ENCODE results near the gene RGS3.

RGS3 gene

DNA sequence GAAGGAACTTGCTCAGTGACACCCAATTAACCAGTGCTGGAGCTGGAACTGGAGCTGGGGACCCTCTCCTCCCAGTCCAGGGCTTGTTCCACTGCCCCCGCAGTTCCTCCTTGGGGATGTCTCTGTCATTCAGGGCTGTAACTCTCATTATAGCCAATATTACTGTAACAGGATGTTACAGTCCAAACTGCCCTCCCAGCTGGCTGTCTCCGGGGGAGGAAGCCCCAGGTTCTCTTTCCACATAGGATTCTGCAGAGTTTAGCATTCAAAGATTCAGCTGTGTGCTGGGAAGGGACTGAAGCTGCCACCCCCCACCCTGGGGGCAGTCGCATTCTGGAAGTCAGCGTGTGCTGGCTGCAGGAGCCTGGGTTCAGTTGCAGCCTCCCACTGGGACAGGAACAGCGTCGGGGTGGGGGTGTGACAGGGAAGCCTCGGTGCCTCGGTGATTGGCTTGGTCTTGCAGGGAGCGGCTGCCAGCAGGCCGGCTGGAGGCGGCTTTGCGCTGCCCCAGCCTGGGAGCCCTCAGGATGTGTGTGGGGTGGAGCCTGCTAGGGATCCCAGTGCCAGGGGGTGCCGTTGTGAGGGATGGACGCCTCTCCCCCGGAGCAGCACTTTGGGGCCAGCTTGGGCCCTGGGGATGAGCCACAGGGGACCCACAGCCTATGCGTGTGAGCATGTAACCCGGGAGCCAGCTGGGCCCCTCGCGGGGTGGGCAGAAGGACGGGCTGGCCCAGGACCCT, 101.1 kb downstream of the RGS3 start:
- no peaks in the 10 kb centered on the region for H3K79me1 ChIP-seq (ENCODE audit: low read length)
- H3K4me1 ChIP-seq (ENCODE audit: control insufficient read depth, low read depth, low read length): no peaks in the 10 kb centered on the region
- H3K27me3 ChIP-seq (ENCODE audit: insufficient read depth, low read length, poor library complexity): no peaks in the 10 kb centered on the region
- H4K8ac ChIP-seq (ENCODE audit: low read depth, low read length): no peak overlapping the region
- H3K4me2 ChIP-seq (ENCODE audit: low read length): peak overlapping the region; percentile 41
- H3K56ac ChIP-seq (ENCODE audit: low read length): peak overlapping the region; percentile 72
- no peak overlapping the region for H3K4me3 ChIP-seq (ENCODE audit: low read length)
- H2BK15ac ChIP-seq (replicated peaks; ENCODE audit: low read depth): no peak overlapping the region
- no peak overlapping the region for H3K27ac ChIP-seq (ENCODE audit: low read depth, low read length)
- no CpG with 5 or more reads among the region's 20 CpGs for WGBS (ENCODE audit: extremely low coverage, insufficient coverage, low lambda C conversion rate)
- peak overlapping the region; percentile 64 for H3K4ac ChIP-seq (ENCODE audit: low read depth, low read length)
- H2AK5ac ChIP-seq (ENCODE audit: low read length): no peak overlapping the region
- H3K18ac ChIP-seq (ENCODE audit: low read length): peak overlapping the region; percentile 31
- no peak overlapping the region for H2BK5ac ChIP-seq (ENCODE audit: low read length)
- DNase-seq: peak; percentile 80
- H3K9ac ChIP-seq (ENCODE audit: low read length): peak overlapping the region; percentile 19
- H3K23ac ChIP-seq (ENCODE audit: low read length): no peak overlapping the region
- no peak overlapping the region for H2BK120ac ChIP-seq (ENCODE audit: low read depth, low read length)
- H3K79me2 ChIP-seq (ENCODE audit: control insufficient read depth, insufficient read depth, low read length): no peaks in the 10 kb centered on the region
- no peaks in the 10 kb centered on the region for H3K36me3 ChIP-seq (ENCODE audit: control insufficient read depth, insufficient read depth, low read length)
- no peak overlapping the region for H4K5ac ChIP-seq (ENCODE audit: low read length)

DNA sequence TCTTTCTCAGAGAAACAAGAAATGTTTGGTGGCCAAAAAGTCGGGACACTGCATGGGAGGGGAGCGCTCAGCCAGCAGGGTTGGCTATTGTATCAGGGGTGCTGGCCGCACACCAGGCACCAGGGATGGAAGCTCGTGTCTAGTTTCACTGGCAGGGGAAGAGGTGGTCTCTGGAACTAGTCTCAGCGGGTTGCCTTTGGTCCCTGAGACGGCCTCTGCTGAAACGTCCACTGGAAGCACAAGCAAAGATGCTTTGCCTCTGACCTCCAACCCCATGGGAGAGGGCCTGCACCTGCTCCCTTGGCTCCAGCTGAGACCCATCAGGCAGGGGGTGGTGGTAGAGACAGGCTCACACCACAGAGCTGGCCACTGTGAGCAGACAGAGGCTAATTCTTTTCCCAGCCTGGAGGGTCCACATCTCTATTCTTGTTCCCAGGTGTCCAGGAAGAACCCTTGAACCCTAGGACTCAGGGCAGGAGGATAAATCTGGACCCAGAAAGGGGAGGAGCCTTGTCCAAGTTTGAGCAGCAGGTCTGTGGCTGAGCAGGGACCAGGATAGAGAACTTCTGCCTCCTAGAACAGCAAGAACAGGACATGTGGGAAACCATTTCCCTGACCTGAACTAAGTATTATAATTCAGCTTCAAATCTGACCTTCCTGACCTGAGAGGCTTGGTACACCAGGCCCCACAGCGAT, 102.6 kb downstream of the RGS3 start:
- Histone ChIP-seq H3K36me3 (ENCODE audit: control insufficient read depth, insufficient read depth, low read length) (no peaks in the 10 kb centered on the region), H2BK120ac (ENCODE audit: low read depth, low read length) (no peak overlapping the region), H3K4me1 (ENCODE audit: control insufficient read depth, low read depth, low read length) (no peaks in the 10 kb centered on the region), H3K27ac (ENCODE audit: low read depth, low read length) (no peak overlapping the region), H3K79me2 (ENCODE audit: control insufficient read depth, insufficient read depth, low read length) (no peaks in the 10 kb centered on the region), H3K4me3 (ENCODE audit: low read length) (no peak overlapping the region), H3K27me3 (ENCODE audit: insufficient read depth, low read length, poor library complexity) (no peaks in the 10 kb centered on the region), H3K79me1 (ENCODE audit: low read length) (no peaks in the 10 kb centered on the region), H2BK5ac (ENCODE audit: low read length) (no peak overlapping the region), H3K4ac (ENCODE audit: low read depth, low read length) (no peak overlapping the region), H4K5ac (ENCODE audit: low read length) (no peak overlapping the region), H2AK5ac (ENCODE audit: low read length) (no peak overlapping the region), H3K18ac (ENCODE audit: low read length) (no peak overlapping the region), H3K4me2 (ENCODE audit: low read length) (no peak overlapping the region), H3K23ac (ENCODE audit: low read length) (no peak overlapping the region), H3K56ac (ENCODE audit: low read length) (peak overlapping the region; percentile 72), H4K8ac (ENCODE audit: low read depth, low read length) (no peak overlapping the region), H3K9ac (ENCODE audit: low read length) (peak overlapping the region; percentile 19), H2BK15ac (replicated peaks; ENCODE audit: low read depth) (no peak overlapping the region)
- DNase-seq: no peak
- WGBS (ENCODE audit: extremely low coverage, insufficient coverage, low lambda C conversion rate): no CpG with 5 or more reads among the region's 8 CpGs

DNA sequence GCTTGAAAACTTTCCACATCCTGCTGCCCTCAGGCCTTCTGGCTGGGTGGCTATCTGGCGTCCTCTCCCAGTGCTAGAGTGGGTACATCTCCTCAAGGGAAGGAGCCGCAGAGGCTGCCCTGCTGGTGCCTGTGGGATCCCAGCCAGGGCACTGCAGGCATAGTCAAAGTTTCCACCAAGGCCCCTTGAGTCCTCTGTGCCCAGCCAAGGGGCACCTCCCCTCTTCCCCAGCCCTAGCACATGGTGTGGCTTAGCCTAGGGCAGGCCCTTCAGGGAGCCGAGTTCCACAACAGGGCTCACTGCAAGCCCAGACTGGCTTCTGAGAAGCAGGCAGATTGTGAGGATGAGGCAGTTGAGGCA, 103.2 kb downstream of the RGS3 start:
- no peak overlapping the region for H2BK15ac ChIP-seq (replicated peaks; ENCODE audit: low read depth)
- no peaks in the 10 kb centered on the region for H3K79me2 ChIP-seq (ENCODE audit: control insufficient read depth, insufficient read depth, low read length)
- no peak overlapping the region for H3K18ac ChIP-seq (ENCODE audit: low read length)
- H2BK5ac ChIP-seq (ENCODE audit: low read length): no peak overlapping the region
- H3K4me3 ChIP-seq (ENCODE audit: low read length): no peak overlapping the region
- H3K9ac ChIP-seq (ENCODE audit: low read length): no peak overlapping the region
- H3K56ac ChIP-seq (ENCODE audit: low read length): no peak overlapping the region
- H2AK5ac ChIP-seq (ENCODE audit: low read length): no peak overlapping the region
- DNase-seq: no peak
- H3K27ac ChIP-seq (ENCODE audit: low read depth, low read length): no peak overlapping the region
- no peak overlapping the region for H2BK120ac ChIP-seq (ENCODE audit: low read depth, low read length)
- no peaks in the 10 kb centered on the region for H3K4me1 ChIP-seq (ENCODE audit: control insufficient read depth, low read depth, low read length)
- no peak overlapping the region for H4K8ac ChIP-seq (ENCODE audit: low read depth, low read length)
- H3K23ac ChIP-seq (ENCODE audit: low read length): no peak overlapping the region
- WGBS (ENCODE audit: extremely low coverage, insufficient coverage, low lambda C conversion rate): no CpG with 5 or more reads among the region's 3 CpGs
- no peaks in the 10 kb centered on the region for H3K79me1 ChIP-seq (ENCODE audit: low read length)
- H3K27me3 ChIP-seq (ENCODE audit: insufficient read depth, low read length, poor library complexity): no peaks in the 10 kb centered on the region
- H3K36me3 ChIP-seq (ENCODE audit: control insufficient read depth, insufficient read depth, low read length): no peaks in the 10 kb centered on the region
- no peak overlapping the region for H4K5ac ChIP-seq (ENCODE audit: low read length)
- no peak overlapping the region for H3K4me2 ChIP-seq (ENCODE audit: low read length)
- no peak overlapping the region for H3K4ac ChIP-seq (ENCODE audit: low read depth, low read length)

DNA sequence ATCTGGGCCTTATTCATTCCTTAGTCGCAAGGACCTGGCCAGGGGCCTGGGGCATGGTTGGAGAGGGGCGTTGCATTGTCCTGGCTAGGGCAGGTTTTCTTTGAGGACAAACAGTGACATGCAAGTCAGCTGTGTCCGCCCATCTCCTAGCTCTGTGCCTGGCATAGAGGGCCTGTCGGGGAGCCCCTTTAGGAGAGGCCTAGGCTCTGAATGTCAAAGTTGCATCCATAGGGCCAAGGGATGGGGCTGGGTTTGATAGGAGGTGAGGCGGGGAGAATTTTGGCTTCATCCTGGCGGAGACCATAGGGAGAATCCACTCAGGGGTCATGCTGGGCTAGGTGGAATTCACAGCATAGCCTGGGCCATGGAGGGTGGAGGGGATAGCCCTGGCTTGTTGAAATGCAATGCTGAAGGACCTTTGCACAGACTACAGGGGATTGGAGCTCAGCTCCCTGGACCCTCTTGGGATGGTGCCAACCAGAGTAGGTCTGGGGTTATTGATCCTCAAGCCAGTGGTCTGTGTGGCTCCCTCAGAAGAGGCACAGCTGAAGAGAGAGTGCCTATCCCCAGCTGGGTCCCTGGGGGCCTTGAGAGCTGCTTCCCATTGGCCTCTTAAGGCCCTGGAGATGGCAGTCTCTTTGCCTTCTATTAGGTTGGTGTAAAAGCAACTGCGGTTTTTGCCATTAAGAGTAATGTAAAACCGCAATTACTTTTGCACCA, 104.0 kb downstream of the RGS3 start:
- Histone ChIP-seq H2BK15ac (replicated peaks; ENCODE audit: low read depth) (no peak overlapping the region), H3K27me3 (ENCODE audit: insufficient read depth, low read length, poor library complexity) (no peaks in the 10 kb centered on the region), H4K5ac (ENCODE audit: low read length) (no peak overlapping the region), H3K79me1 (ENCODE audit: low read length) (no peaks in the 10 kb centered on the region), H2BK120ac (ENCODE audit: low read depth, low read length) (no peak overlapping the region), H2BK5ac (ENCODE audit: low read length) (no peak overlapping the region), H3K56ac (ENCODE audit: low read length) (no peak overlapping the region), H3K4me1 (ENCODE audit: control insufficient read depth, low read depth, low read length) (no peaks in the 10 kb centered on the region), H2AK5ac (ENCODE audit: low read length) (no peak overlapping the region), H3K18ac (ENCODE audit: low read length) (no peak overlapping the region), H3K4me3 (ENCODE audit: low read length) (no peak overlapping the region), H3K9ac (ENCODE audit: low read length) (no peak overlapping the region), H4K8ac (ENCODE audit: low read depth, low read length) (no peak overlapping the region), H3K4me2 (ENCODE audit: low read length) (no peak overlapping the region), H3K36me3 (ENCODE audit: control insufficient read depth, insufficient read depth, low read length) (no peaks in the 10 kb centered on the region), H3K23ac (ENCODE audit: low read length) (no peak overlapping the region), H3K79me2 (ENCODE audit: control insufficient read depth, insufficient read depth, low read length) (no peaks in the 10 kb centered on the region), H3K4ac (ENCODE audit: low read depth, low read length) (no peak overlapping the region), H3K27ac (ENCODE audit: low read depth, low read length) (no peak overlapping the region)
- no peak for DNase-seq
- WGBS (ENCODE audit: extremely low coverage, insufficient coverage, low lambda C conversion rate): no CpG with 5 or more reads among the region's 8 CpGs

DNA sequence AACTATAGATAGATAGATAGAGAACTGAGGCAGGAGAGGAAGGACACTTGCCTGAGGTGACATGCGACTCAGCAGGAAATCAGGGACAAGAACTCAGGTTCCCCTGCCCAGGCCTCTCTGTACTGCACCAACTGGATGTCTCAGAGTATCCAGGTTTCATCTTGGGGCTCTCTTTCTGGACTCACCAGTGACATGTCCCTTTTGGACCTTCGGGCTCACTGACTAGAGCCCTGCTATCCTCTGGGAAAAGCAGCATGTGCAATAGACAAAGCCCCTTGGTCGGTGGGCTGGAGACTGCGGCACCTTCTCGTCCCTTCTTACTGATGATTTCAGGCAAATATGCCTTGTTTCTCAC, 104.5 kb downstream of the RGS3 start:
- Histone ChIP-seq H3K79me2 (ENCODE audit: control insufficient read depth, insufficient read depth, low read length) (no peaks in the 10 kb centered on the region), H3K36me3 (ENCODE audit: control insufficient read depth, insufficient read depth, low read length) (no peaks in the 10 kb centered on the region), H3K4ac (ENCODE audit: low read depth, low read length) (no peak overlapping the region), H2BK120ac (ENCODE audit: low read depth, low read length) (no peak overlapping the region), H3K4me3 (ENCODE audit: low read length) (no peak overlapping the region), H3K56ac (ENCODE audit: low read length) (no peak overlapping the region), H3K79me1 (ENCODE audit: low read length) (no peaks in the 10 kb centered on the region), H2BK15ac (replicated peaks; ENCODE audit: low read depth) (no peak overlapping the region), H3K4me1 (ENCODE audit: control insufficient read depth, low read depth, low read length) (no peaks in the 10 kb centered on the region), H3K9ac (ENCODE audit: low read length) (no peak overlapping the region), H3K27me3 (ENCODE audit: insufficient read depth, low read length, poor library complexity) (no peaks in the 10 kb centered on the region), H4K5ac (ENCODE audit: low read length) (no peak overlapping the region), H2AK5ac (ENCODE audit: low read length) (no peak overlapping the region), H2BK5ac (ENCODE audit: low read length) (no peak overlapping the region), H3K18ac (ENCODE audit: low read length) (no peak overlapping the region), H4K8ac (ENCODE audit: low read depth, low read length) (no peak overlapping the region), H3K23ac (ENCODE audit: low read length) (no peak overlapping the region), H3K27ac (ENCODE audit: low read depth, low read length) (no peak overlapping the region), H3K4me2 (ENCODE audit: low read length) (no peak overlapping the region)
- no peak for DNase-seq
- WGBS (ENCODE audit: extremely low coverage, insufficient coverage, low lambda C conversion rate): no CpG with 5 or more reads among the region's 5 CpGs
